PFSK-1 (cell line): ENCODE data around the gene LRTM1.

Source experiments
- FOXP2 ChIP-seq: optimal IDR thresholded peaks from 2 replicates; pipeline ENCODE3; 2011; ENCODE audit warnings: borderline replicate concordance, control low read depth, inconsistent platforms; ENCODE audit not compliant: insufficient read depth; ENCODE audit errors: extremely low read length, extremely low read depth
- POLR2AphosphoS5 ChIP-seq: IDR thresholded peaks from 2 replicates; pipeline ENCODE4 v1.6.1; 2012; ENCODE audit warnings: low read depth, mild to moderate bottlenecking, control low read depth, low read length, moderate library complexity
- SIN3A ChIP-seq: IDR thresholded peaks from 2 replicates; pipeline ENCODE4 v1.6.1; 2012; ENCODE audit warnings: mild to moderate bottlenecking, low read length, moderate library complexity, borderline replicate concordance; ENCODE audit not compliant: insufficient read depth
- TAF1 ChIP-seq: IDR thresholded peaks from 2 replicates; pipeline ENCODE4 v1.6.1; 2012; ENCODE audit warnings: low read length, control low read depth, borderline replicate concordance; ENCODE audit not compliant: insufficient read depth
- TF ChIP-seq, protein P1 (sequence below), 2 experiments: IDR thresholded peaks; 2 replicates each; pipeline versions ENCODE4 v1.6.1 to v1.8.0; 2011 to 2012; ENCODE audit warnings: low read depth in 2 of 2, low read length in 2 of 2, control low read depth in 1 of 2, inconsistent platforms in 1 of 2, mild to moderate bottlenecking in 1 of 2, moderate library complexity in 1 of 2; ENCODE audit not compliant: insufficient read depth in 1 of 2

LRTM1 gene

DNA sequence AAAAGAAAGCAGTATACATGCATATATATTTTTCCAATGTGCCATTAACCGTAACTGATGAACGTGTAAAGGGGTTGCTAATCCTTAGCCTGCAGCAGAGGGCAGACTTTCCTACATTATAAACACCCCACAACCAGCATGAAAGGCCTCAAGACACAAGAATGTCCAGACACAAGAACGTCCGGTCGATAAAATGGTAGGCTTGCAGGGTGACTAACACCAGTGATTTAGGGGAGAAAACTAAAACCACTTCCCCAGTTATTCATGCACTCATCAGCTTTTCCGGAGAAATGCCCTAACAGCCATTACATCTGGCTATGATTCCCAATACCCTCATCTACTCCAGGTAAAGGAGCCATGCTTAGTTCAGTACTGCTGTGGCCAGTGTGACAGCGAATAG is 57.4 kb downstream of the LRTM1 start:
- TF ChIP-seq SIN3A (no peak), TAF1 (no peak), FOXP2 (no peak), POLR2AphosphoS5 (no peak)
- TF ChIP-seq, protein P1, sequence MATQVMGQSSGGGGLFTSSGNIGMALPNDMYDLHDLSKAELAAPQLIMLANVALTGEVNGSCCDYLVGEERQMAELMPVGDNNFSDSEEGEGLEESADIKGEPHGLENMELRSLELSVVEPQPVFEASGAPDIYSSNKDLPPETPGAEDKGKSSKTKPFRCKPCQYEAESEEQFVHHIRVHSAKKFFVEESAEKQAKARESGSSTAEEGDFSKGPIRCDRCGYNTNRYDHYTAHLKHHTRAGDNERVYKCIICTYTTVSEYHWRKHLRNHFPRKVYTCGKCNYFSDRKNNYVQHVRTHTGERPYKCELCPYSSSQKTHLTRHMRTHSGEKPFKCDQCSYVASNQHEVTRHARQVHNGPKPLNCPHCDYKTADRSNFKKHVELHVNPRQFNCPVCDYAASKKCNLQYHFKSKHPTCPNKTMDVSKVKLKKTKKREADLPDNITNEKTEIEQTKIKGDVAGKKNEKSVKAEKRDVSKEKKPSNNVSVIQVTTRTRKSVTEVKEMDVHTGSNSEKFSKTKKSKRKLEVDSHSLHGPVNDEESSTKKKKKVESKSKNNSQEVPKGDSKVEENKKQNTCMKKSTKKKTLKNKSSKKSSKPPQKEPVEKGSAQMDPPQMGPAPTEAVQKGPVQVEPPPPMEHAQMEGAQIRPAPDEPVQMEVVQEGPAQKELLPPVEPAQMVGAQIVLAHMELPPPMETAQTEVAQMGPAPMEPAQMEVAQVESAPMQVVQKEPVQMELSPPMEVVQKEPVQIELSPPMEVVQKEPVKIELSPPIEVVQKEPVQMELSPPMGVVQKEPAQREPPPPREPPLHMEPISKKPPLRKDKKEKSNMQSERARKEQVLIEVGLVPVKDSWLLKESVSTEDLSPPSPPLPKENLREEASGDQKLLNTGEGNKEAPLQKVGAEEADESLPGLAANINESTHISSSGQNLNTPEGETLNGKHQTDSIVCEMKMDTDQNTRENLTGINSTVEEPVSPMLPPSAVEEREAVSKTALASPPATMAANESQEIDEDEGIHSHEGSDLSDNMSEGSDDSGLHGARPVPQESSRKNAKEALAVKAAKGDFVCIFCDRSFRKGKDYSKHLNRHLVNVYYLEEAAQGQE (IDR thresholded peaks at IDR 0.05; ENCODE audit: insufficient read depth in 1 of 2, low read depth in 2 of 2, low read length in 2 of 2) = no peak
